IMR-90 (cell line): Measurements from ENCODE around the gene ZDHHC17. TPM values are rescaled to one million over a fixed set of nuclear protein-coding genes. Genes with fewer than 3 reads are reported as not detected.

Source experiments
- ATAC-seq: fragments of 200-7000 bp; cut with Tn5 transposase; 2 replicates; pipeline ENCODE4 v1.9.1; 2020; ENCODE audit warnings: low read depth, mild to moderate bottlenecking, moderate library complexity
- BruUV-seq: library from RNA; stranded (reverse); fragments of 400-500 nt; replicated peaks from 2 replicates; lab custom pipeline; 2021; lab: Mats Ljungman, UMichigan
- CTCF ChIA-PET: fragments of 300-600 bp; formaldehyde crosslinking; extraction: SDS; loops from one replicate; lab custom pipeline; 2021; ENCODE audit warnings: antibody characterized with exemption; lab: Yijun Ruan, JAX
- POLR2A ChIA-PET: fragments of 300-600 bp; sonication (Branson Sonifier 250); formaldehyde crosslinking; loops from one replicate; lab custom pipeline; 2022; ENCODE audit warnings: antibody characterized with exemption; ENCODE audit not compliant: unreplicated experiment; lab: Charles Lee
- DNase-seq: peaks from one replicate; pipeline ENCODE4 v3.0.0; 2013
- H2AFZ ChIP-seq: replicated peaks from 2 replicates; pipeline ENCODE3; 2013; ENCODE audit warnings: low read length, mild to moderate bottlenecking; ENCODE audit not compliant: poor library complexity
- H2AK5ac ChIP-seq: 2 replicates; pipeline ENCODE4 v1.6.1; 2013; ENCODE audit warnings: low read depth, low read length, inconsistent platforms
- H2AK9ac ChIP-seq: replicated peaks from 2 replicates; pipeline ENCODE3; 2013; ENCODE audit warnings: mild to moderate bottlenecking, low read depth, low read length, moderate library complexity; ENCODE audit not compliant: poor library complexity
- H2BK120ac ChIP-seq: 2 replicates; pipeline ENCODE4 v1.6.1; 2013; ENCODE audit warnings: low read depth, low read length, inconsistent platforms
- H2BK15ac ChIP-seq: 3 replicates; pipeline ENCODE4 v1.6.1; 2013; ENCODE audit warnings: low read depth, low read length, inconsistent platforms
- H2BK20ac ChIP-seq: 2 replicates; pipeline ENCODE4 v1.6.1; 2013; ENCODE audit warnings: low read depth, mild to moderate bottlenecking, inconsistent platforms, low read length, moderate library complexity
- H2BK5ac ChIP-seq: 2 replicates; pipeline ENCODE4 v1.6.1; 2013; ENCODE audit warnings: mild to moderate bottlenecking, low read depth, low read length, inconsistent platforms; ENCODE audit not compliant: poor library complexity, severe bottlenecking
- H3K14ac ChIP-seq: replicated peaks from 2 replicates; pipeline ENCODE4 v1.6.1; 2013; ENCODE audit warnings: low read depth, low read length, inconsistent platforms
- H3K18ac ChIP-seq: 2 replicates; pipeline ENCODE4 v1.6.1; 2013; ENCODE audit warnings: low read depth, low read length, control low read depth
- H3K23ac ChIP-seq: 2 replicates; pipeline ENCODE4 v1.6.1; 2013; ENCODE audit warnings: low read depth, low read length, inconsistent platforms
- H3K27ac ChIP-seq: 2 replicates; pipeline ENCODE4 v1.5.1; 2013; ENCODE audit warnings: mild to moderate bottlenecking, control low read depth, low read length; ENCODE audit not compliant: insufficient read depth
- H3K27me3 ChIP-seq: 2 replicates; pipeline ENCODE4 v1.6.1; 2013; ENCODE audit warnings: low read length; ENCODE audit not compliant: control insufficient read depth, insufficient read depth
- H3K36me3 ChIP-seq: 2 replicates; pipeline ENCODE4 v1.6.1; 2013; ENCODE audit warnings: low read length, mixed read lengths; ENCODE audit not compliant: control insufficient read depth, insufficient read depth
- H3K4ac ChIP-seq: 2 replicates; pipeline ENCODE4 v1.6.1; 2013; ENCODE audit warnings: low read depth, low read length, inconsistent platforms
- H3K4me1 ChIP-seq: 2 replicates; pipeline ENCODE4 v1.6.1; 2013; ENCODE audit warnings: low read length, mixed read lengths; ENCODE audit not compliant: control insufficient read depth, insufficient read depth
- H3K4me2 ChIP-seq: 2 replicates; pipeline ENCODE4 v1.6.1; 2013; ENCODE audit warnings: low read depth, mild to moderate bottlenecking, control low read depth, low read length, moderate library complexity
- H3K4me3 ChIP-seq: 2 replicates; pipeline ENCODE4 v1.5.1; 2013; ENCODE audit warnings: low read depth, mild to moderate bottlenecking, control low read depth, low read length, moderate library complexity; ENCODE audit not compliant: insufficient read depth
- H3K56ac ChIP-seq: 2 replicates; pipeline ENCODE4 v1.6.1; 2013; ENCODE audit warnings: low read length, inconsistent platforms; ENCODE audit not compliant: insufficient read depth; ENCODE audit errors: extremely low read depth
- H3K79me1 ChIP-seq, 2 experiments: 2 replicates each; pipeline ENCODE4 v1.6.1; 2013; ENCODE audit warnings: low read length in 2 of 2, inconsistent platforms in 1 of 2, low read depth in 1 of 2
- H3K9ac ChIP-seq: 2 replicates; pipeline ENCODE4 v1.6.1; 2013; ENCODE audit warnings: low read depth, low read length, control low read depth
- H3K9me1 ChIP-seq: 2 replicates; pipeline ENCODE4 v1.6.1; 2013; ENCODE audit warnings: low read length, inconsistent platforms; ENCODE audit not compliant: insufficient read depth
- H3K9me3 ChIP-seq: 2 replicates; pipeline ENCODE4 v1.6.1; 2013; ENCODE audit warnings: low read length; ENCODE audit not compliant: control insufficient read depth, insufficient read depth
- H4K20me1 ChIP-seq: 2 replicates; pipeline ENCODE4 v1.6.1; 2013; ENCODE audit warnings: low read length, inconsistent platforms; ENCODE audit not compliant: insufficient read depth
- H4K5ac ChIP-seq: 2 replicates; pipeline ENCODE4 v1.6.1; 2013; ENCODE audit warnings: mild to moderate bottlenecking, low read depth, low read length, control low read depth
- H4K8ac ChIP-seq, 2 experiments: 2 replicates each; pipeline ENCODE4 v1.6.1; 2013; ENCODE audit warnings: low read depth in 2 of 2, low read length in 2 of 2, control low read depth in 1 of 2, inconsistent platforms in 1 of 2
- H4K91ac ChIP-seq: 2 replicates; pipeline ENCODE4 v1.6.1; 2013; ENCODE audit warnings: low read depth, low read length, inconsistent platforms; ENCODE audit not compliant: insufficient read depth
- BHLHE40 ChIP-seq: fragments of 150-350 bp; IDR thresholded peaks from 2 replicates; pipeline ENCODE4 v1.6.1; 2016; ENCODE audit warnings: mild to moderate bottlenecking, low read depth, low read length
- CEBPB ChIP-seq: IDR thresholded peaks from 2 replicates; pipeline ENCODE4 v1.6.1; 2012; ENCODE audit warnings: low read depth, low read length, improper control_type of control experiment
- MAZ ChIP-seq: IDR thresholded peaks from 2 replicates; pipeline ENCODE4 v1.6.1; 2012; ENCODE audit warnings: low read depth, mild to moderate bottlenecking, low read length, improper control_type of control experiment, moderate library complexity, borderline replicate concordance
- WGBS, 2 experiments: methylation state at CpG; one replicate each; pipeline versions ENCODE4 v1.1.5 to v1.1.7; 2013; ENCODE audit warnings: missing lambda C conversion rate in 2 of 2; ENCODE audit not compliant: insufficient read length in 1 of 2; ENCODE audit errors: extremely low coverage in 2 of 2; 5-methylcytosine and 5-hydroxymethylcytosine counted together
- dilution Hi-C: fragments of 300-500 bp; cut with HindIII; formaldehyde crosslinking; loops from one replicate; pipeline ENCODE4 v1.14.3; 2018; ENCODE audit warnings: low sequenced_read_pairs; ENCODE audit not compliant: unreplicated experiment
- in situ Hi-C: fragments of 300-500 bp; cut with MboI; formaldehyde crosslinking; loops from 3 replicates; pipeline ENCODE4 v1.14.3; 2019; ENCODE audit warnings: low sequenced_read_pairs, inconsistent platforms, mixed read lengths
- intact Hi-C: fragments of 100-400 bp; cut with micrococcal nuclease; formaldehyde crosslinking; loops from 2 replicates; pipeline ENCODE4 v1.10.0; 2022
- polyA plus RNA-seq, 3 experiments: library from polyadenylated mRNA; depleted of rRNA; stranded (reverse); fragments of >200 nt; gene quantifications; 2 replicates each; pipeline ENCODE4 v1.2.3, GENCODE V29; 2012; ENCODE audit warnings: low replicate concordance in 1 of 3
- total RNA-seq: library from RNA; depleted of rRNA; stranded (reverse); fragments of >200 nt; gene quantifications from 2 replicates; pipeline ENCODE4 v1.2.3, GENCODE V29; 2012
- TF ChIP-seq, protein P1 (sequence below): conservative IDR thresholded peaks from 2 replicates; pipeline ENCODE4 v1.5.1; 2012; ENCODE audit warnings: mild to moderate bottlenecking, low read depth, low read length, improper control_type of control experiment
- TF ChIP-seq, protein P2 (sequence below): fragments of 150-350 bp; IDR thresholded peaks from 2 replicates; pipeline ENCODE4 v1.6.1; 2017; ENCODE audit warnings: mild to moderate bottlenecking, antibody characterized with exemption, low read length, low read depth

The ZDHHC17 gene
- total and polyA plus RNA-seq, 2 of the 4 experiments (the other 2 are of a cell fraction): 23.3 to 125 TPM

DNA sequence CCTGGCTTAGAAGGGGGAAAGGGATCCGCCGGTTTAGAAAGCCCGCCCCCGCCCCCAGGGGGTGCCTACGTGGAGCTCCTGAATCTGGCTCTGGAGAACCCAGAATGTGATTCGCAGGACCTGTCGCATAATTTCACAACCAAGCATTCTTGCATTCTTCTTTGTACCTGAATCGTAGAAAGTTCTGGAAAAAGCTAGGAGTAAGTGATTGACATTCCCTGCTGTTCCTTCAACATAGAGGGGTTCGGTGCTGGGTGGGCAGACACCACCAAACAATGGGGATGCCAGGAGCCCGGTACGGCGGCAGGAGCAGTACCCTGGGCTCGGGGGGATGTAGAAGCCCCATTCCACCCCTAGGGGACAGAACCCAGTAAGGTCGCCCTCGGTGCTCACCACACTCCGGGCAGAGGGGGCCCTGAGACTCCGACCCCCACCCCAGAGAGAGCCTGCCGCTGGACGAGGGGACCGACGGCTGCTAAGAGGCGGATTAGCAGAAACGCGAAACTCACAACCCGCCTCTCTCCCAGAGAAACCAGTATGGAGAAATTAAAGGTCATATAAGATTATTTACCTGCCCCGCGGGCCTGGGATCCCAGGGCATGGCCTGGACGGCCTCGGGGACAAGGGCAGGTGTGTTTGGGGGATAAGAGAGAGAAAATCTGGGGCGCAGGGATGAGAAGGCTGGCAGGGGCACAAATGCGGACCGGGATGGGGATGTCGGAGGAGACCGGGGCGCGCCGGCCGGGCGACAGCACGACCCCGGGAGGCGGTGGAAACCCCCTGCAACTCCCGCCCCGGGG lies 114.4 kb downstream of the ZDHHC17 start:
- H3K4me1 ChIP-seq: peaks cover 14% of the 10 kb centered on the region
- H3K23ac ChIP-seq: peak overlapping the region; percentile 99
- ATAC-seq (peak; percentile 2), DNase-seq (no peak)
- H2BK15ac ChIP-seq: peak overlapping the region; percentile 77; the same call in 1 of the 3 replicates
- peaks cover 17% of the 10 kb centered on the region for H3K9me1 ChIP-seq
- H4K8ac ChIP-seq: peak overlapping the region; percentile 65 to 84
- H3K9ac ChIP-seq: peak overlapping the region; percentile 74
- peak overlapping the region; percentile 81 for H2AK5ac ChIP-seq
- in situ Hi-C loops: no loop called here
- peak overlapping the region; percentile 87 for H3K56ac ChIP-seq
- peak overlapping the region; percentile 62 for H3K27ac ChIP-seq
- H3K4me3 ChIP-seq: peak overlapping the region; percentile 61
- no peaks in the 10 kb centered on the region for H3K9me3 ChIP-seq
- peak overlapping the region; percentile 36 for H3K18ac ChIP-seq
- peak overlapping the region; percentile 98 for H3K14ac ChIP-seq
- ChIA-PET POLR2A (interaction anchor here (1.0 kb wide), 1 partner anchor 12 kb away, joined by 6 read pairs; no protein-coding TSS in a partner anchor), CTCF (interaction anchor here (0.8 to 3.7 kb wide), 2 partner anchors 12 to 133 kb away, joined by 3 to 15 read pairs; no protein-coding TSS in a partner anchor)
- 0 out of 2 replicates have a peak overlapping the region, but pooled peaks have one; percentile 31 for H2BK20ac ChIP-seq
- H3K27me3 ChIP-seq: no peaks in the 10 kb centered on the region
- peaks cover 29% of the 10 kb centered on the region for H4K20me1 ChIP-seq
- WGBS, 2 experiments: 0% methylated on average over 16 of the region's 44 CpGs; no CpG with 5 or more reads in 1 of the 2 experiments
- peaks cover 3% of the 10 kb centered on the region; the same call in 1 of the 2 replicates for H3K36me3 ChIP-seq
- peak overlapping the region; percentile 17; the same call in 1 of the 2 replicates for H4K5ac ChIP-seq
- TF ChIP-seq MAZ: peak; percentile 9; the same call in 1 of the 2 replicates
- TF ChIP-seq, protein P1, sequence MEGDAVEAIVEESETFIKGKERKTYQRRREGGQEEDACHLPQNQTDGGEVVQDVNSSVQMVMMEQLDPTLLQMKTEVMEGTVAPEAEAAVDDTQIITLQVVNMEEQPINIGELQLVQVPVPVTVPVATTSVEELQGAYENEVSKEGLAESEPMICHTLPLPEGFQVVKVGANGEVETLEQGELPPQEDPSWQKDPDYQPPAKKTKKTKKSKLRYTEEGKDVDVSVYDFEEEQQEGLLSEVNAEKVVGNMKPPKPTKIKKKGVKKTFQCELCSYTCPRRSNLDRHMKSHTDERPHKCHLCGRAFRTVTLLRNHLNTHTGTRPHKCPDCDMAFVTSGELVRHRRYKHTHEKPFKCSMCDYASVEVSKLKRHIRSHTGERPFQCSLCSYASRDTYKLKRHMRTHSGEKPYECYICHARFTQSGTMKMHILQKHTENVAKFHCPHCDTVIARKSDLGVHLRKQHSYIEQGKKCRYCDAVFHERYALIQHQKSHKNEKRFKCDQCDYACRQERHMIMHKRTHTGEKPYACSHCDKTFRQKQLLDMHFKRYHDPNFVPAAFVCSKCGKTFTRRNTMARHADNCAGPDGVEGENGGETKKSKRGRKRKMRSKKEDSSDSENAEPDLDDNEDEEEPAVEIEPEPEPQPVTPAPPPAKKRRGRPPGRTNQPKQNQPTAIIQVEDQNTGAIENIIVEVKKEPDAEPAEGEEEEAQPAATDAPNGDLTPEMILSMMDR: peak; percentile 26
- peak; percentile 51 for TF ChIP-seq CEBPB
- TF ChIP-seq BHLHE40: no peak
- TF ChIP-seq, protein P2, sequence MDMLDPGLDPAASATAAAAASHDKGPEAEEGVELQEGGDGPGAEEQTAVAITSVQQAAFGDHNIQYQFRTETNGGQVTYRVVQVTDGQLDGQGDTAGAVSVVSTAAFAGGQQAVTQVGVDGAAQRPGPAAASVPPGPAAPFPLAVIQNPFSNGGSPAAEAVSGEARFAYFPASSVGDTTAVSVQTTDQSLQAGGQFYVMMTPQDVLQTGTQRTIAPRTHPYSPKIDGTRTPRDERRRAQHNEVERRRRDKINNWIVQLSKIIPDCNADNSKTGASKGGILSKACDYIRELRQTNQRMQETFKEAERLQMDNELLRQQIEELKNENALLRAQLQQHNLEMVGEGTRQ: no peak
- peak overlapping the region; percentile 88 for H3K4ac ChIP-seq
- H2AFZ ChIP-seq: peak overlapping the region; percentile 95
- H2BK5ac ChIP-seq: peak overlapping the region; percentile 62
- dilution Hi-C loops: no loop called here
- H2AK9ac ChIP-seq: peak overlapping the region; percentile 95
- peaks cover 15 to 48% of the 10 kb centered on the region in 2 experiments for H3K79me1 ChIP-seq
- intact Hi-C loops: loop anchor here (2.0 kb wide), 2 partner anchors 49 to 133 kb away; no protein-coding TSS in a partner anchor
- TSS peak; percentile 56 for BruUV-seq
- peak overlapping the region; percentile 80 for H2BK120ac ChIP-seq
- H3K4me2 ChIP-seq: peak overlapping the region; percentile 77
- H4K91ac ChIP-seq: peak overlapping the region; percentile 80
